ENCODE data around the gene PMS1.

DNA sequence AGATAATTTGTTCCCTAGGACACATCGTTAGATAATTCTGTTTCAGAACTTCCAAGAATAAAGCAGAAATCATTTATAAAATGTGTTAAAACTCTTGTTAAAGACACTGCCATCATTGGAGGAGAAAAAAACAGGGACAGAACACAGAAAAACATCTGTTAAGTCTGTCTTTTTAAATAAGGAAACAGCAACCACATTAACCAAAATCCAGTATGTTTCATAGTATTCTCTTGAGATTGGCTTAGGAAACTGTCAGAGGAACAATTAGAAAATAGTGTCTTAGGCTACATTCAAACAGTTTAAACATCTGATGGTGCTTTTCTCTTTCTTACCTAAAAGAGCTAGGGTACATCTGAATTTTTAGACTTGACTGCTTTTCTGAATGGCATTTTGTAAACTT is 81.6 kb downstream of the PMS1 start:
- TF ChIP-seq, protein P1, sequence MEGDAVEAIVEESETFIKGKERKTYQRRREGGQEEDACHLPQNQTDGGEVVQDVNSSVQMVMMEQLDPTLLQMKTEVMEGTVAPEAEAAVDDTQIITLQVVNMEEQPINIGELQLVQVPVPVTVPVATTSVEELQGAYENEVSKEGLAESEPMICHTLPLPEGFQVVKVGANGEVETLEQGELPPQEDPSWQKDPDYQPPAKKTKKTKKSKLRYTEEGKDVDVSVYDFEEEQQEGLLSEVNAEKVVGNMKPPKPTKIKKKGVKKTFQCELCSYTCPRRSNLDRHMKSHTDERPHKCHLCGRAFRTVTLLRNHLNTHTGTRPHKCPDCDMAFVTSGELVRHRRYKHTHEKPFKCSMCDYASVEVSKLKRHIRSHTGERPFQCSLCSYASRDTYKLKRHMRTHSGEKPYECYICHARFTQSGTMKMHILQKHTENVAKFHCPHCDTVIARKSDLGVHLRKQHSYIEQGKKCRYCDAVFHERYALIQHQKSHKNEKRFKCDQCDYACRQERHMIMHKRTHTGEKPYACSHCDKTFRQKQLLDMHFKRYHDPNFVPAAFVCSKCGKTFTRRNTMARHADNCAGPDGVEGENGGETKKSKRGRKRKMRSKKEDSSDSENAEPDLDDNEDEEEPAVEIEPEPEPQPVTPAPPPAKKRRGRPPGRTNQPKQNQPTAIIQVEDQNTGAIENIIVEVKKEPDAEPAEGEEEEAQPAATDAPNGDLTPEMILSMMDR (conservative IDR thresholded peaks at IDR 0.05; ENCODE audit: low read length) = no peak
- no peak for TF ChIP-seq EZH2phosphoT487 (IDR thresholded peaks at IDR 0.05; ENCODE audit: borderline replicate concordance)
